Right lobe of liver (tissue), 4 donors: ENCODE results near the gene FNDC4.

Experiments used
- POLR2A ChIP-seq: fragments of 450-650 bp; IDR thresholded peaks from one replicate; pipeline ENCODE4 v1.6.1; 2017; ENCODE audit warnings: antibody characterized with exemption, mild to moderate bottlenecking
- TF ChIP-seq, protein P1 (sequence below), 4 donors: fragments of 200-600 bp in 3 of 4; fragments of 450-650 bp in 1 of 4; IDR thresholded peaks; one replicate each; pipeline versions ENCODE4 v1.5.1 to v1.8.0; 2016 to 2022; ENCODE audit warnings: antibody characterized with exemption in 4 of 4, mild to moderate bottlenecking in 2 of 4
- donor health status: DM: no; HTN: no; CAD: no.
- donor health status: DM: no; HTN: no; CAD: no.
- donor health status: DM: no; HTN: yes; CAD: no.

DNA sequence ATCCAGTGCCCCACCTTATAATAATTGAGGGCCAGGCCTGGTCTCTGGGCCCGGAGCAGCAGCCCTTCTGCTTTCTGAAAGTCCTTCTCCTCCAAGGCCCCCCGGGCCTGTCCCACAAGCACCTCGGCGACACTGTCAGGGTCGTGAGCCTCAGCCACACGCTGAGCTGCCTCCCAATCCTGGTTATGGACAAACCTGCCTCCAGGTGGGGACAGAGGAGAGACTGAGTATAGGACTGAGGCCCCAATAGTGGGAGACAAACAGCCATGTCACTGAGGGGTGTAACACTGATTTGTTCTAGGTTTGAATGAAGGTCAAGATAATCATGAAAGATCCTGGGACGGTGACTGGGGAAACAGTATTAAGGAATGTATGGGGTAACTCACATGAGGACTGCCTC is 41.0 kb downstream of the FNDC4 start:
- TF ChIP-seq, protein P1, sequence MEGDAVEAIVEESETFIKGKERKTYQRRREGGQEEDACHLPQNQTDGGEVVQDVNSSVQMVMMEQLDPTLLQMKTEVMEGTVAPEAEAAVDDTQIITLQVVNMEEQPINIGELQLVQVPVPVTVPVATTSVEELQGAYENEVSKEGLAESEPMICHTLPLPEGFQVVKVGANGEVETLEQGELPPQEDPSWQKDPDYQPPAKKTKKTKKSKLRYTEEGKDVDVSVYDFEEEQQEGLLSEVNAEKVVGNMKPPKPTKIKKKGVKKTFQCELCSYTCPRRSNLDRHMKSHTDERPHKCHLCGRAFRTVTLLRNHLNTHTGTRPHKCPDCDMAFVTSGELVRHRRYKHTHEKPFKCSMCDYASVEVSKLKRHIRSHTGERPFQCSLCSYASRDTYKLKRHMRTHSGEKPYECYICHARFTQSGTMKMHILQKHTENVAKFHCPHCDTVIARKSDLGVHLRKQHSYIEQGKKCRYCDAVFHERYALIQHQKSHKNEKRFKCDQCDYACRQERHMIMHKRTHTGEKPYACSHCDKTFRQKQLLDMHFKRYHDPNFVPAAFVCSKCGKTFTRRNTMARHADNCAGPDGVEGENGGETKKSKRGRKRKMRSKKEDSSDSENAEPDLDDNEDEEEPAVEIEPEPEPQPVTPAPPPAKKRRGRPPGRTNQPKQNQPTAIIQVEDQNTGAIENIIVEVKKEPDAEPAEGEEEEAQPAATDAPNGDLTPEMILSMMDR (IDR thresholded peaks at IDR 0.05) = no peak
- no peak for TF ChIP-seq POLR2A
